GM19035 (cell line): ENCODE measurements around the gene DELE1.
"Not testable (repeated sequence)": the region's sequence is repeated elsewhere in the genome, so short reads cannot be mapped to it uniquely, and the experiment has no call there.

Experiments
- ATAC-seq: cut with Tn5 transposase; IDR thresholded peaks from one replicate; pipeline ENCODE4 v1.9.1; 2021; ENCODE audit not compliant: unreplicated experiment

DELE1 gene

DNA sequence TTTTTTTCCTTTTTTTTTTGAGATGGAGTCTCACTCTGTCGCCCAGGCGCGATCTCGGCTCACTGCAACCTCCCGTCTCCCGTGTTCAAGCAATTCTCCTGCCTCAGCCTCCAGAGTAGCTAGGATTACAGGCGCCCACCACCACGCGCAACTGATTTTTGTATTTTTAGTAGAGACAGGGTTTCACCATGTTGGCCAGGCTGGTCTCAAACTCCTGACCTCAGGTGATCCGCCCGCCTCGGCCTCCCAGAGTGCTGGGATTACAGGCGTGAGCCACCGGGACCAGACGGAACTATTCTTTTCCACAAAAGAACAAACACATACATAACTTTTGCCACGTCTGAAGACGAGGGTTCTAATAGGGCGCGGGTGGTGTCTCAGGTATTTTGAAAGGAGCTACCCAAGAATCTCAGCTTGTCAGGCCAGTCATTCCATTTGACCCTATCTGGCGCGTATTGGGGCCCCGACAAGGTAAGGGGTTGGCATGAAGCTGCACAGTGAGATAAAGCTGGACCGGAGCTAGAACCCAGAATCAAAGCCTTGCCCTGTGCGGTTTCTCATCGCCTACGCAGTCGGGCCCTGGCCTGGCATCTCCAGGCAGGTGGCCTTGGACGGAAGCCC is 734 bp upstream of the DELE1 start:
- not testable (repeated sequence) for ATAC-seq

GRCh38 chr5:141926434-141926833 is 2.8 kb downstream of the DELE1 start:
- ATAC-seq, result no peak

DNA sequence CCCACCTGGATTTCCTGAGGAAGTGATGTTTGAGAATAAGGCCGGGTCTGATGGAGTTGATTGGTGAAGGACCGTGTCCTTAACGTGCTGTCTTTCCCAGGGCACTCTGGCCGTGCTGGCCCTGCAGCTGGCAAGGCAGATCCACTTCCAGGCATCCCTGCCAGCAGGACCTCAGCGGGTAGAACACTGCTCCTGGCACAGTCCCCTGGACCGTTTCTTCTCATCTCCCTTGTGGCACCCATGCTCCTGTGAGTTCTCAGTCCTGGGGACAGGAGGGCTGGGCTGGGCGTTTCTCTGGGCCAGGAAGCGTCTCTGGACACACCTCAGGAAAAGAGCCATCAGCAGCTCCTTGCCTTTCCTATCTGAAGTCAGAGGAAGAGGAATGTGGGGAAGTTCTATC is 4.4 kb downstream of the DELE1 start:
- no peak for ATAC-seq

- no peak for ATAC-seq
Measured at GRCh38 chr5:141929398-141930058, 5.9 kb downstream of the DELE1 start.

DNA sequence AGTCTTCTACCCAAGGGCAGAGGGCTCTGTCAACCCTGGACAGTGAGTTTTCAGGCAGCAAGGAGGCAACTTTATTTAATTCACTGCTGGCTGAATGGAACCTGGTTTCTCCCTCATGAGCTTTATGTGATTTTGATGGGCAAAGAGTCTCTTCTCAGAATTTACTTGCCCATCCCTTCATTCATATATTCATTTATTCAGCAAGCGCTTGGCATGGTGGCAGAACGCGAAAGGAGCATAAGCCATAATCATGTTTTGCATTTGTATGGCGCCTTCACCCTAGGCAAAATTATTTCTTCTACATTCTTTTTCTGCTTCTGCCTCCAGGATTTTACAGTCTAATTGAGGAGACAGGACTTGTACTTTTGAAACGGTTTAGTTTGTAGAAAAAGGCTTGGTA is 8.0 kb downstream of the DELE1 start:
- ATAC-seq, result no peak

DNA sequence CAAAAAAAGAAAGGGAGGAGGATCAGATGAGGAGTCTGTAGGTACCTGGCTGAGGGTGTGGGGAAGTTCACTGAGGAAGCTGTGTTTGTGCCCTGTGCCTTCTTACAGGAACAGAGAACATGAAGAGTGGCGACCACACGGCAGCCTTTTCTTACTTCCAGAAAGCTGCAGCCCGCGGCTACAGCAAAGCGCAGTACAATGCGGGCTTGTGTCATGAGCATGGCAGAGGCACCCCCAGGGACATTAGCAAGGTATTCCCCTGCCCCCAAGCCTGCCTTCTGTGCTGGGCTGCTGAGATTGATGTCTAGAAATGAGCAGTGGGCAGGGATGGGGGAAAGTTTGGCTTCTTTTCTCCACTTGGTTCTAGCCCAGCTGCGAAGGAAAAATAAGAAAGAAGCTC is 9.5 kb downstream of the DELE1 start:
- ATAC-seq, result no peak

- no peak for ATAC-seq
Measured at GRCh38 chr5:141934099-141934844, 10.6 kb downstream of the DELE1 start.

GRCh38 chr5:141935538-141935937 is 11.9 kb downstream of the DELE1 start:
- ATAC-seq, result no peak

DNA sequence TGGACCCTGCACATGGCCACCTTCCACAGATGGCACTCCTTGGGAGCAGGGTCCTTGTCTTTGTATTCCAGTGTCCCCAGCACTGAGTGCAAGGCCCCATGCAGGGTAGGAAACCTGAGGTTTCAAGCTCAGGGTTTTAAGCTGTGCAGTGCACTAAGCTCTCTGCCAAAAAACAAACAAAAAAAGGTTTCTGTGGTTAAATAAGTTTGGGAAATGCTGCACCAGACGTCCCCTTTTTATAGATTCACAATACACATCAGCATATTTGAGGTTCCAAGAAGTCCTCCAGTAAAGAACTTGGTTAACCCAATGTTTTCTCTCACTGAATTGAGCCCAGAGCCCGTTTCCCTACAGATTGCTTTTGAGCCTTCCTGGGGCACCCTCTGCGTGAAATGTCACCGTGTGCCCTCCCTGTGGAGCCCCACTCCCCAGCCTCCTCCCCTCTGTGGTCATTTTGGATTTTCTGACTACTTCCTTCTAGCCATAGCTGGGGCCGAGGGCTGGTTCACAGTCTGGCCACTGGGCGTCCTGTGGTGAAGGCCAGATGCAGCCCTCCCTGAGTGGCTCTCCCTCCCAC is 17.1 kb downstream of the DELE1 start:
- no peak for ATAC-seq

DNA sequence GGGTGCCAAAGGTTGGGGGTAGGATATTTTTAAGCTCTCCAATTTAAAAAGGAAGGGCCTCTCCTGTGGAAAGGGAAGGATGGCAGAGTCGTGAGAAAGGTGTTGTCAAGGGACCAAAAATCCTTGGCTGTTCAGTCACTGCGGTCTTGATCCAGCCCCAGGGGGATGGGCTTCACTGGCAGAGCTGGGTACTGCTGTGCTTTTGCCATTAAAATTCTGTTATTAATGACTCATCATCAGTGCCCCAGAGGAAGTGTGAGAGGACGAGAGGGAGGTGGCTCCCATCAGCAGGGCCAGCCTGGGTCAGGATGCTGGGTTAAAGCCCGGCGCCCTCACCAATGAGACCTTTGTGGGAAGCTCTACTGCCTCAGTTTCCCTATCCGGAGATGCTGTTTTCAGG is 17.6 kb downstream of the DELE1 start:
- ATAC-seq, result no peak

DNA sequence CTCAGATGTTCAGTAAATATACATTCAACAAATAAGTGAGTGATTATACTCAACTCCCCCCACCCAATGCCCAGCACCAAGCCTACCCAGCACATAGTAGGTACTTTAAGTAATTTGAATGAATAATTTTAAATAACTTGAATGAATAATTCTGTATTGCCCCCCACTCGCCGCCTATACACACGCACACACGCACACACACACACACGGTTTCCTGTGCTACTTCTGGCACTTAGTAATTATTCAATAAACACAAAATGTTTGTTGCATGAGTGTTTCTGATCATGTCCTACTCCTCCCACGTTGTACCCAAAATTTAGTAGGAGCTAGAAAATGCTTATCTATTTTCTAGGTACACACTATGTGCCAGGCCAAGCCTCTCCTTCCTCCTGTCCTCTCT is 18.1 kb downstream of the DELE1 start:
- ATAC-seq, result no peak

- ATAC-seq, result no peak
Measured at GRCh38 chr5:141942185-141942857, 18.6 kb downstream of the DELE1 start.

DNA sequence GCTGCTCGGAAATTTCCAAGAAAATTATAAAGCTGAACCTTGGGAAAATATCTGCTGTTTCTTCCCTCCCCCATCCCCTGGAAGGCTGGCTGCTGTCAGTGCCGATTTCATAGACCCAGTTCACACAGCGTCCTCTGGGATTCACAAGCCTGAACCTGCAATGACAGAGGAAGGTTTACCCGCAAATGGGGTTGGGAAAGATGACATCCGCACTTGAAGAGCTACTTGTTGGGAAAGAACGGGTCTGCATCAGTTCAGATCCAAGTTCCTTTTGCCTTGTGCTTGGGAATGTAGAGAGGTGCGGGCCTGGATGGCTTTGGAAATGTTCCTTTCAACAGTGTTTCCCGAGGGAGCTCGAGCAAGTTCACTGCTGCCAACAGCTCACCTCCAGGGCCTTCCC is 20.4 kb downstream of the DELE1 start:
- ATAC-seq, result no peak

DNA sequence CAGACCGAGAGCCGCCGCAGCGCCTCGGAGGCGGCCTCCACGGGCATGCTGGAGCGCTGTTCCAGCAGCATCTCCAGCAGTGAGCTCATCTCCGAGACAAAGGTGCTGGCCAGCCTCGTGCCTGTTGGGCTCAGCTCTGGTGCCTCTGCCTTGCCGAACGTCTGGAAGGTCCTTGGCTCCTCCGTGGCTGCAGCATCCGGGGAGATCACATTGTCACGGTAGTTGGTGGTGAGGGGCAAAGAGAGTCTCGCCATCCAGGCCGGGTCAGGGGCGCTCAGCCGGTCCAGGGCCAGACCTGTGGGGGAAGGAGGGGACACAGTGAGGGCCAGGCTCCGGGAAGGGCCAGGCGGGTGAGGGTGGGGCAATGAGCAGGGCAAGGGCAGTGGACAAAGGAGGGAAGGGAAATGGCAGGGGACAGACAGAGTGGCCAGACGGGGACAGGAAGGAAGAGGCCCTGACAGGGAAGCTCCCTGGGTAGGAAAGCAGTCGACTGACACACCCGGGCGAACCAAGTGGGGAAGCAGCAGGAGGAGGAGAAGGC is 21.9 kb downstream of the DELE1 start:
- no peak for ATAC-seq

GRCh38 chr5:141947316-141947715 is 23.6 kb downstream of the DELE1 start:
- no peak for ATAC-seq

DNA sequence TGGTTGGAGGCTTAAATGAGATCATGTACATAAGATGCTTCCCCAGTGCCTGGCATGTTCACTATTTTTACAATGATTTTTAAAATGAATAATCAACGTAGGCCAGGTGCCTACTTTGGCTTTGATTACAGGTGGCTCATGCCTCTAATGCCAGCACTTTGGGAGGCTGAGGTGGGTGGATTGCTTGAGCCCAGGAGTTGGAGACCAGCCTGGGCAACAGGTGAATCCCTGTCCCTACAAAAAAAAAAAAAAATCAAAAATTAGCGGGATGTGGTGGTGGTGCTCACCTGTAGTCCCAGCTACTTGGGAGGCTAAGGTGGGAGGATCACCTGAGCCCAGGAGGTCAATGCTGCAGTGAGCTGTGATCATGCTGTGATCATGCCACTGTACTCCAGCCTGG is 25.1 kb downstream of the DELE1 start:
- ATAC-seq, result no peak

GRCh38 chr5:141949511-141949910 is 25.8 kb downstream of the DELE1 start:
- no peak for ATAC-seq

- no peak for ATAC-seq
Measured at GRCh38 chr5:141950207-141951005, 26.7 kb downstream of the DELE1 start.

DNA sequence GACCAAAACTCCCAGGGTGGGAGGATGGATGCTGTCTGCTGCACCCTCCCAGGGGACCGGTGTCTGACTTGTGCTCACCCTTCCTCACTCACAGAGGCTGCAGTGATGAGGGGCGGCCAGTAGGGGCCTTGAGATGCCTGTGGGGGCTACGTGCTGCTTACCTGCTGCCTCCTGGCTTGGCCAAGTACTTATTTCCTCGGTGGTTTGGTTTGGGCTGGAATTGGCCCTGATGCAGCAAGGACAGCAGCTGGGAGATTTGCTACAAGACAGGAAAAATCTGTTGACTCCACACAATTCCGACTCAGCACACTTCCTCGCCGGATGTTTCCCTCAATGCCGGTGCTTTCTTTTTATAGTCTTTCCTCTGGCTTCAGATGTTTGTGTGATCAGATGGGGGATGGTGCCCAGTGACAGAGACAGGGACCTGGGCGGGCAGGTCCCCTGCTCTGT is 27.7 kb downstream of the DELE1 start:
- peak; percentile 65 for ATAC-seq

- no peak for ATAC-seq
Measured at GRCh38 chr5:141952020-141952419, 28.3 kb downstream of the DELE1 start.
